Right cardiac atrium (tissue), 5 donors: ENCODE data around the gene TRAPPC3L. TPM values are rescaled to one million over a fixed set of nuclear protein-coding genes. Genes with fewer than 3 reads are reported as not detected.
A peak's percentile ranks its signal among the peaks of the same experiment; 100 is the strongest.

Source experiments
- ATAC-seq, 2 donors: fragments of 200-7000 bp; cut with Tn5 transposase; one replicate each; pipeline versions ENCODE4 v1.8.0 to v1.9.1; 2020; ENCODE audit warnings: moderate library complexity in 2 of 2, mild to moderate bottlenecking in 1 of 2
- DNase-seq, 3 donors: peaks; one replicate each; pipeline ENCODE4 v3.0.0-alpha.2; 2020
- H3K27ac ChIP-seq: one replicate; pipeline ENCODE4 v1.5.1; 2013; ENCODE audit warnings: mild to moderate bottlenecking, low read length, control low read depth, moderate library complexity
- H3K27me3 ChIP-seq: one replicate; pipeline ENCODE4 v1.6.1; 2013; ENCODE audit not compliant: control insufficient read depth, insufficient read depth
- H3K4me1 ChIP-seq: one replicate; pipeline ENCODE4 v1.6.1; 2013; ENCODE audit warnings: low read length; ENCODE audit not compliant: control insufficient read depth, insufficient read depth
- H3K4me3 ChIP-seq: one replicate; pipeline ENCODE4 v1.5.1; 2013; ENCODE audit warnings: low read length, control low read depth
- H3K9me3 ChIP-seq: one replicate; pipeline ENCODE4 v1.6.1; 2013; ENCODE audit warnings: low read length; ENCODE audit not compliant: control insufficient read depth
- WGBS: extraction: QIAGEN DNeasy Blood & Tissue Kit; methylation state at CpG from one replicate; pipeline ENCODE4 v1.1.7; 2013; 5-methylcytosine and 5-hydroxymethylcytosine counted together
- intact Hi-C, 4 donors: fragments of 100-400 bp; cut with DNase I; formaldehyde crosslinking; loops; one replicate each; pipeline versions ENCODE4 v1.11.0 to v1.14.0; 2022 to 2023
- polyA plus RNA-seq: library from polyadenylated mRNA; stranded (reverse); fragments of 200-250 nt; gene quantifications from one replicate; pipeline ENCODE4 v1.2.3, GENCODE V29; 2013
- total RNA-seq, 4 donors: library from RNA; stranded (reverse); fragmentation: NEBNext Ultra II Directional; extraction: Animal tissue kit (Norgen Biotek cat#: 25700); gene quantifications; one replicate each; pipeline ENCODE4 v1.2.1, GENCODE V29; 2021
- donor health status: healthy with polysubstance abuse.
- donor health status: DM: no; HTN: yes; CAD: no.
- donor health status: DM: no; HTN: no; CAD: no.
- donor health status: DM: no; HTN: yes; CAD: no; lungs with severe emphysema.
- donor health status: DM: yes; HTN: yes; CAD: no.

The TRAPPC3L gene
- total and polyA plus RNA-seq, 5 donors, result 0.18 to 0.32 (median 0.22) TPM

- peak in 1 of 3 donors; percentile 60 for DNase-seq
- no peaks in the 10 kb centered on the region for H3K4me1 ChIP-seq
- H3K4me3 ChIP-seq, result no peak overlapping the region
- 78% methylated on average over 9 of the region's 9 CpGs for WGBS
- H3K27me3 ChIP-seq, result no peaks in the 10 kb centered on the region
- no peaks in the 10 kb centered on the region for H3K9me3 ChIP-seq
- intact Hi-C loops, result no loop called here
- peak; percentile 47 to 54 for ATAC-seq
- no peak overlapping the region for H3K27ac ChIP-seq
Observed at GRCh38 chr6:116450769-116451740, 94.4 kb downstream of the TRAPPC3L start.

DNA sequence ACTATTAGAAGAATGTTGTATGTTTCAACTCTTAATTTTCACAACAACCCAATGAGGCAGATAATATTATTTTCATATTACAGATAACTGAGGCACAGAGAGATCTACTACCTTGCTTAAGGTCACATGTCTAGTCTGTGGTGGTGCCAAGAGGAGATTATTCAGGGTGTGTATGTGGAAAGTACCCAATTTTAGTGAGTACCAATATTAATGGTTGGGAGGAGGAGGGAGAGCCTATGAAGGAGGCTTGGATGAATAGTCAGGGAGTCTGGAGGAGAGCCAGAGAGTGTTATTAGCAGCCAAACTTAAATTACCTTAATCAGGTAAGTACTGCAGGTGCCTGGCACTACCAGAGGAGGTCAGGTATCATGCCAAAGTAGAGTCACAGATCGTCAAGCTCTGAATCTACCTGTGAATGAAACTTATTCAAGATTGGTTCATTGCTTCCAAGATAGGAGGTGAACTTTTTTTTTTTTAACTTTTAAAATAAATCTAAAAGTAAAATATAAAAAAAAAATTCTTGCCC, 95.2 kb downstream of the TRAPPC3L start:
- H3K4me1 ChIP-seq, result no peaks in the 10 kb centered on the region
- ATAC-seq (no peak), DNase-seq (no peak)
- no peak overlapping the region for H3K4me3 ChIP-seq
- WGBS, result 85% methylated on average over 1 of the region's 1 CpG
- H3K9me3 ChIP-seq, result no peaks in the 10 kb centered on the region
- no peak overlapping the region for H3K27ac ChIP-seq
- intact Hi-C loops, result no loop called here
- no peaks in the 10 kb centered on the region for H3K27me3 ChIP-seq

- Histone ChIP-seq H3K4me1 (no peaks in the 10 kb centered on the region), H3K4me3 (no peak overlapping the region), H3K27ac (no peak overlapping the region), H3K9me3 (no peaks in the 10 kb centered on the region), H3K27me3 (no peaks in the 10 kb centered on the region)
- no peak for DNase-seq
- intact Hi-C loops, result loop anchor here in 2 of 4 donors (10.0 kb wide), 2 partner anchors 155 to 165 kb away; no protein-coding TSS in a partner anchor
- 81% methylated on average over 1 of the region's 1 CpG for WGBS
- no peak for ATAC-seq
Observed at GRCh38 chr6:116449565-116449964, 95.9 kb downstream of the TRAPPC3L start.

DNA sequence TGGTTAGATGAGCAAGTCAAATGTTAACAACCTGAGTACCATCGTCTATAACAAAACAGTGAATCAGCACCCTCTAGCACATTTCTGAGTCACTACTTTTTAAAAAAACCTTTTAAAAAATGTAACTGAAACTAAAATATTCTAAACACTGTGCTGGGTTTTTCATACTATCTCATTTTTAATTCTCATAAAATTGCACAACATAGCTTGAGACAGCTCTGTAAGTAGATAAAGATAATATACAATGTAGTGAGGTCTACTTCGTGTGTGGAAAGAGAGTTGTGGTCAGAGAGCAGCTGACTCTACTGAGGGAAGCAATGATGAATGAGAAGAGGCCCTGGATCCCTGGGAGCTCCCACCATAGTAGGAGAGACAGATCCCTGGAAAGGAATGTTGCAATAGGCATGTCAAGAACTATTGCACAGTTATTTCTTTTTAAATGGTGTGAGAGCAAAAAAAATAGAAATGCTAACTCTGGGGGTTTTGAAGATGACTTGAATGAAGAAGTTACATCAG, 97.9 kb downstream of the TRAPPC3L start:
- peak in 1 of 3 donors; percentile 24 for DNase-seq
- Histone ChIP-seq H3K27ac (no peak overlapping the region), H3K27me3 (no peaks in the 10 kb centered on the region), H3K9me3 (no peaks in the 10 kb centered on the region), H3K4me3 (no peak overlapping the region), H3K4me1 (peaks cover 1% of the 10 kb centered on the region)
- intact Hi-C loops, result loop anchor here in 2 of 4 donors (10.0 kb wide), 2 partner anchors 153 to 163 kb away; no protein-coding TSS in a partner anchor
- 16% methylated on average over 2 of the region's 2 CpGs for WGBS
- ATAC-seq, result peak; percentile 55 to 76

GRCh38 chr6:116447052-116447451, 98.4 kb downstream of the TRAPPC3L start:
- intact Hi-C loops, result loop anchor here in 2 of 4 donors (10.0 kb wide), 2 partner anchors 152 to 162 kb away; no protein-coding TSS in a partner anchor
- Histone ChIP-seq H3K9me3 (no peaks in the 10 kb centered on the region), H3K4me3 (no peak overlapping the region), H3K27ac (no peak overlapping the region), H3K27me3 (no peaks in the 10 kb centered on the region), H3K4me1 (peaks cover 1% of the 10 kb centered on the region)
- no peak for ATAC-seq
- 65% methylated on average over 3 of the region's 3 CpGs for WGBS
- no peak for DNase-seq

- H3K4me3 ChIP-seq, result no peak overlapping the region
- no peak overlapping the region for H3K27ac ChIP-seq
- 87% methylated on average over 1 of the region's 1 CpG for WGBS
- H3K4me1 ChIP-seq, result peaks cover 1% of the 10 kb centered on the region
- no peak for DNase-seq
- H3K27me3 ChIP-seq, result no peaks in the 10 kb centered on the region
- ATAC-seq, result no peak
- intact Hi-C loops, result loop anchor here in 2 of 4 donors (10.0 kb wide), 2 partner anchors 152 to 162 kb away; no protein-coding TSS in a partner anchor
- H3K9me3 ChIP-seq, result no peaks in the 10 kb centered on the region
Observed at GRCh38 chr6:116446399-116446798, 99.1 kb downstream of the TRAPPC3L start.

DNA sequence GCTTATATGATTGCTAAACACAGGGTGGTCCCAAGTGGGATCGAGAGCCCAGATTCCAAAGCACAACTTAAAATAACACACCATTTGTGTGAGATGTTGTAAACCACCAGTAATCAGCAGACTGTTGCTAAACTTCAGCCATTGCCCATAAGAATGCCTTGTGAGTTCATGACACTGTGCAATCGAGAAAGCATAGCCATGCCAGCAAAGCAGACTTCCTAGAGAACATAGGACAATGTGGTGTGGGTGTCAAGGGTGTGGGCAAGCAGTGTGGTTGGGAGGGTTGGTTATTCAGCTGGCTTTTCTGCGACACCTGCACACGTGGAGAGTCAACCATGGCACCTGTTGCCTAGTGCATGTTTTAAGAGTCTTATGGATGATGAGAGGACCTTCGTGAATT, 100.4 kb downstream of the TRAPPC3L start:
- no peak for ATAC-seq
- WGBS, result 75% methylated on average over 5 of the region's 5 CpGs
- H3K4me3 ChIP-seq, result no peak overlapping the region

More for the DNA sequence above, 100.4 kb downstream of the TRAPPC3L start:
- no peak for DNase-seq
- Histone ChIP-seq H3K27me3 (no peaks in the 10 kb centered on the region), H3K27ac (no peak overlapping the region), H3K9me3 (no peaks in the 10 kb centered on the region), H3K4me1 (peaks cover 1% of the 10 kb centered on the region)
- intact Hi-C loops, result loop anchor here in 2 of 4 donors (10.0 kb wide), 2 partner anchors 150 to 160 kb away; no protein-coding TSS in a partner anchor

Other genes with a start within 250 kb of the TRAPPC3L start
- 10 to 100 TPM; 16.5 to 34.3 (median 24.9) TPM for gene DSE, start 174.7 kb downstream of the TRAPPC3L start, total RNA-seq
- 6.9 TPM for gene DSE, start 174.7 kb downstream of the TRAPPC3L start, polyA plus RNA-seq
- 1 to 10 TPM; 3.0 to 4.8 (median 3.8) TPM for gene CALHM6, start 84.3 kb downstream of the TRAPPC3L start, total RNA-seq
- 5.9 TPM for gene CALHM6, start 84.3 kb downstream of the TRAPPC3L start, polyA plus RNA-seq
- 1 to 10 TPM; 2.0 to 2.8 (median 2.4) TPM for gene CALHM5, start 34.0 kb downstream of the TRAPPC3L start, total RNA-seq
- 1.2 TPM for gene CALHM5, start 34.0 kb downstream of the TRAPPC3L start, polyA plus RNA-seq
- under 1 TPM in 1 of 4 donors, not detected in 3; 0.26 TPM for gene CALHM4, start 8.1 kb upstream of the TRAPPC3L start, total RNA-seq
- gene CALHM4, start 8.1 kb upstream of the TRAPPC3L start, polyA plus RNA-seq, result 0.20 TPM
- 10 to 100 TPM; 57.2 to 68.6 (median 63.2) TPM for gene RWDD1, start 25.8 kb upstream of the TRAPPC3L start, total RNA-seq
- gene RWDD1, start 25.8 kb upstream of the TRAPPC3L start, polyA plus RNA-seq, result 90.8 TPM
- gene RSPH4A, start 70.8 kb upstream of the TRAPPC3L start, total RNA-seq, result under 1 TPM; 0.15 to 0.72 (median 0.20) TPM
- gene RSPH4A, start 70.8 kb upstream of the TRAPPC3L start, polyA plus RNA-seq, result 0.20 TPM
- gene ZUP1, start 123.1 kb upstream of the TRAPPC3L start, total RNA-seq, result 1 to 10 TPM; 4.2 to 6.6 (median 4.5) TPM
- 3.5 TPM for gene ZUP1, start 123.1 kb upstream of the TRAPPC3L start, polyA plus RNA-seq
- gene KPNA5, start 135.5 kb upstream of the TRAPPC3L start, total RNA-seq, result 10 to 100 TPM; 11.4 to 15.2 (median 12.6) TPM
- gene KPNA5, start 135.5 kb upstream of the TRAPPC3L start, polyA plus RNA-seq, result 3.1 TPM
- gene FAM162B, start 220.0 kb upstream of the TRAPPC3L start, total RNA-seq, result 1 to 10 TPM in 3 of 4 donors, under 1 TPM in 1; 0.70 to 3.1 (median 2.2) TPM
- 3.9 TPM for gene FAM162B, start 220.0 kb upstream of the TRAPPC3L start, polyA plus RNA-seq